ENCODE results near the gene KCTD11. TPM values are rescaled to one million over a fixed set of nuclear protein-coding genes. Genes with fewer than 3 reads are reported as not detected.

The KCTD11 gene
- total RNA-seq, 2 experiments from 2014 or later: 6.0 to 8.6 TPM

GRCh38 chr17:7306911-7307685 is 44.9 kb upstream of the KCTD11 start, which contains the start of gene EIF5A:
Gene EIF5A (plus strand): TSS chr17:7307628. CDS start chr17:7309636, 2,008 bp downstream.
- CTCF ChIA-PET (ENCODE audit: unreplicated experiment): no interaction called here
- peak within 1 kb of the TSS; percentile 32; the same call in 1 of the 2 replicates for H2AFZ ChIP-seq (ENCODE audit: low read length)

DNA sequence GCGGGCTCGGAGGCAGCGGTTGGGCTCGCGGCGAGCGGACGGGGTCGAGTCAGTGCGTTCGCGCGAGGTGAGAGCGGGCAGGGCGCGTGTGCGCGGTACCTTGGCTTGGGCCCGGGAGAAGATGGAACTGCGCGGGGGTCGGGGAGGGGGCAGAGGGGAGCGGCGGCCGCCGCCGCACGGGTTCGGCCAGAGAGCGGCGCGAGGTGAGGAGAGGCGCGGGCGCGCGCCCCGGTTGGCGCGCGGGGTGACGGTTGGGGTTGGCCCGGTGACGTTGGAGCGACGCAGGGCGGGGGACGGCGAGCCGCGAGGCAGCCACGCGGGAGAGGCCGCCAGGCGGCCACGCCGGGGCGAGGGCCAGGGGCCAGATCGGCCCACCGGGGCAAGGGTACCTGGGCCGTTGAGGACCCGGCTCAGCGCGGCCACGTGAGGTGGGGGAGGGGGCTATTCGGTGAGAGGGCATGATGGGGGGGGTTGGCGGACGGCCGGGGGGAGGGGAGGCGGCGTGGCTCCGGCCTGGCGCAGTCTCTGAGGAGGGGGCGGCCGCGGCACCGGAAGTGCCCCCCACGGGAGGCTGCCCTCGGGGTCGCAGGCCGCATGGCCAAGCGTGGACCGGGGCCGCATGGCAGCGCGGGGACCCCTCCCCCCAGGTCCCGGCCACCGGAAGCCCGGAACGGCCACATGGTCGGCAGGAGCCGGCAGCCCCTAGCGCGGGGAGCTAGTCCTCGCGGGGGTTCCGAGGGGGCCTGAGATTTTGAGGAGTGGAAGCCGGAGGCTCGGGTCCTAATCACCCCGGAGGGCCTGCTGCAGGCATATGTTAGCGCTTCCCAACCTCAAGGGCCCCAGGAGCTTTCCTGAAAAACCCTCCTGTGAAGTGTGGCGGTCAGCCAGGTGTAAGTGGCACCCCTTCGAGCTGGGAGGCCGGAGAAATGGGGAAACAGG is 44.0 kb upstream of the KCTD11 start:
- H3K9me2 ChIP-seq (ENCODE audit: insufficient read depth, low read length): no peaks in the 10 kb centered on the region
- peak overlapping the region; percentile 95 for H3K27ac ChIP-seq (ENCODE audit: low read depth, low read length, poor library complexity, severe bottlenecking)
- H3K4me2 ChIP-seq (ENCODE audit: low read length): peak overlapping the region; percentile 77
- CTCF ChIA-PET (ENCODE audit: unreplicated experiment): no interaction called here
- H3K9me3 ChIP-seq (ENCODE audit: low read length): no peaks in the 10 kb centered on the region
- H2AFZ ChIP-seq (ENCODE audit: low read length): no peak overlapping the region
- H3K36me3 ChIP-seq (ENCODE audit: insufficient read depth, low read length): peaks cover 53% of the 10 kb centered on the region
- H4K20me1 ChIP-seq (ENCODE audit: insufficient read depth, low read length): peaks cover 24% of the 10 kb centered on the region
- BruUV-seq (replicated peaks): no TSS peak
- H3K79me2 ChIP-seq (ENCODE audit: insufficient read depth, low read depth, low read length): peaks cover 43% of the 10 kb centered on the region
- POLR2A ChIA-PET: interaction anchor here (0.8 to 3.2 kb wide), 3 partner anchors 12 to 29 kb away, joined by 3 to 8 read pairs (median 5); partner anchors contain the start of genes ACAP1 and NEURL4
- intact Hi-C loops (cut with micrococcal nuclease; ENCODE audit: unreplicated experiment): loop anchor here (1.0 to 2.0 kb wide), 3 partner anchors 21 to 94 kb away; partner anchors contain the start of genes ELP5 and NEURL4
- H3K4me1 ChIP-seq (ENCODE audit: insufficient read depth, low read length, poor library complexity, severe bottlenecking): peaks cover 45% of the 10 kb centered on the region
- H3K4me3 ChIP-seq (ENCODE audit: low read depth, low read length, poor library complexity, severe bottlenecking): peak overlapping the region; percentile 99
- no peak for TF ChIP-seq EZH2phosphoT487 (IDR thresholded peaks at IDR 0.05; ENCODE audit: borderline replicate concordance, low read depth, low read length)
- peak; percentile 69 for DNase-seq (ENCODE audit: low spot score)

More at GRCh38 chr17:7306911-7307685, 44.9 kb upstream of the KCTD11 start, which contains the start of gene EIF5A:
- Histone ChIP-seq H3K36me3 (ENCODE audit: insufficient read depth, low read length) (peaks cover 44% of the 10 kb centered on the region), H3K4me3 (ENCODE audit: low read depth, low read length, poor library complexity, severe bottlenecking) (peak within 1 kb of the TSS; percentile 99), H4K20me1 (ENCODE audit: insufficient read depth, low read length) (peaks cover 24% of the 10 kb centered on the region), H3K4me1 (ENCODE audit: insufficient read depth, low read length, poor library complexity, severe bottlenecking) (peaks cover 38% of the 10 kb centered on the region), H3K9me3 (ENCODE audit: low read length) (no peaks in the 10 kb centered on the region), H3K79me2 (ENCODE audit: insufficient read depth, low read depth, low read length) (peaks cover 43% of the 10 kb centered on the region), H3K9me2 (ENCODE audit: insufficient read depth, low read length) (no peaks in the 10 kb centered on the region), H3K4me2 (ENCODE audit: low read length) (peak within 1 kb of the TSS; percentile 77), H3K27ac (ENCODE audit: low read depth, low read length, poor library complexity, severe bottlenecking) (peak within 1 kb of the TSS; percentile 95)
- no TSS peak for BruUV-seq (replicated peaks)
- POLR2A ChIA-PET: no interaction called here
- DNase-seq (ENCODE audit: low spot score): peak; percentile 100
- TF ChIP-seq CTCF (conservative IDR thresholded peaks at IDR 0.05; ENCODE audit: low read length) (no peak), EZH2phosphoT487 (IDR thresholded peaks at IDR 0.05; ENCODE audit: borderline replicate concordance, low read depth, low read length) (no peak)
- intact Hi-C loops (cut with micrococcal nuclease; ENCODE audit: unreplicated experiment): loop anchor here (1.0 to 2.0 kb wide), 3 partner anchors 22 to 93 kb away; partner anchors contain the start of genes ELP5 and NEURL4
